ENCODE measurements around the gene LTBP3. TPM values are rescaled to one million over a fixed set of nuclear protein-coding genes. Genes with fewer than 3 reads are reported as not detected.

Gene LTBP3
- total and polyA plus RNA-seq, 2 of the 13 experiments (the other 11 are each of a cell fraction or from before 2014, with no cell fraction given) = 12.2 to 68.1 TPM

- no peak for TF ChIP-seq NFE2L1 (CRISPR knock-in tag; IDR thresholded peaks at IDR 0.05; ENCODE audit: borderline replicate concordance)
- TF ChIP-seq ELF4 (CRISPR knock-in tag; IDR thresholded peaks at IDR 0.05; ENCODE audit: borderline replicate concordance) = no peak
- TF ChIP-seq CCAR2 (optimal IDR thresholded peaks at IDR 0.05; ENCODE audit: low read depth, low read length) = no peak
- peak; percentile 94 for TF ChIP-seq KLF9 (CRISPR knock-in tag; IDR thresholded peaks at IDR 0.05; ENCODE audit: low read depth)
- no peak for TF ChIP-seq GABPA (IDR thresholded peaks at IDR 0.05; ENCODE audit: low read depth, low read length)
- TF ChIP-seq GABPA (CRISPR knock-in tag; IDR thresholded peaks at IDR 0.05; ENCODE audit: low read depth) = peak; percentile 99
- TF ChIP-seq SYNCRIP (IDR thresholded peaks at IDR 0.05; ENCODE audit: insufficient read depth, low read depth, low read length) = no peak
- TF ChIP-seq KAT2B (IDR thresholded peaks at IDR 0.05; ENCODE audit: borderline replicate concordance, low read depth, low read length) = no peak
- no peak for TF ChIP-seq ATAD3A (CRISPR knock-in tag; IDR thresholded peaks at IDR 0.05)
- peak; percentile 72; the same call in 1 of the 2 replicates for TF ChIP-seq TAF1 (CRISPR knock-in tag; IDR thresholded peaks at IDR 0.05)
- TF ChIP-seq PHF21A (CRISPR knock-in tag; IDR thresholded peaks at IDR 0.05) = peak; percentile 84; the same call in 1 of the 2 replicates
- peak; percentile 100 for TF ChIP-seq GATAD1 (CRISPR knock-in tag; IDR thresholded peaks at IDR 0.05)
- TF ChIP-seq ZEB1 (IDR thresholded peaks at IDR 0.05; ENCODE audit: insufficient replicate concordance, low read depth) = no peak
- TF ChIP-seq DZIP1 (CRISPR knock-in tag; IDR thresholded peaks at IDR 0.05) = no peak
- TF ChIP-seq ZMYM2 (CRISPR knock-in tag; IDR thresholded peaks at IDR 0.05) = no peak
- no peak for TF ChIP-seq ZBTB43 (CRISPR knock-in tag; conservative IDR thresholded peaks at IDR 0.05)
- TF ChIP-seq ZNF180 (CRISPR knock-in tag; IDR thresholded peaks at IDR 0.05; ENCODE audit: borderline replicate concordance, low read depth) = no peak
- no peak for TF ChIP-seq ZNF282 (IDR thresholded peaks at IDR 0.05; ENCODE audit: partially characterized antibody)
- TF ChIP-seq ZNF850 (CRISPR knock-in tag; conservative IDR thresholded peaks at IDR 0.05) = no peak
- TF ChIP-seq KLF6 (CRISPR knock-in tag; IDR thresholded peaks at IDR 0.05) = 0 out of 2 replicates have a peak, but pooled peaks have one; percentile 76
- TF ChIP-seq HNF4G (IDR thresholded peaks at IDR 0.05; ENCODE audit: borderline replicate concordance, low read depth, low read length) = no peak
- TF ChIP-seq HNF4G (CRISPR knock-in tag; IDR thresholded peaks at IDR 0.05; ENCODE audit: borderline replicate concordance, low read depth) = peak; percentile 56; the same call in 1 of the 2 replicates
- TF ChIP-seq CBX5 (CRISPR knock-in tag; IDR thresholded peaks at IDR 0.05; ENCODE audit: borderline replicate concordance) = peak; percentile 58; the same call in 1 of the 2 replicates
- TF ChIP-seq TMF1 (CRISPR knock-in tag; IDR thresholded peaks at IDR 0.05; ENCODE audit: low read depth) = no peak
- peak; percentile 90; the same call in 1 of the 2 replicates for TF ChIP-seq SIN3A (IDR thresholded peaks at IDR 0.05; ENCODE audit: borderline replicate concordance, low read depth, low read length)
- TF ChIP-seq SNAPC2 (CRISPR knock-in tag; IDR thresholded peaks at IDR 0.05) = no peak
- no peak; the same call in 1 of the 2 replicates for TF ChIP-seq HMG20B (CRISPR knock-in tag; conservative IDR thresholded peaks at IDR 0.05)
Observed at GRCh38 chr11:65569973-65570918, 12.1 kb upstream of the LTBP3 start, which contains the start of gene ZNRD2 (continued).
